Cardiac fibroblast (primary cell): ENCODE data around the gene CACHD1.

Experiments used
- DNase-seq, 2 donors: peaks; one replicate each; pipeline versions ENCODE4 v3.0.0 to v3.0.0-alpha.2; 2010; ENCODE audit warnings: low read depth in 2 of 2
- H3K4me3 ChIP-seq, 2 donors: replicated peaks in 1 of 2; 1 replicate in 1 of 2; 2 replicates in 1 of 2; pipeline ENCODE4 v1.5.1; 2011; ENCODE audit warnings: low read depth in 2 of 2, low read length in 2 of 2, mild to moderate bottlenecking in 2 of 2, moderate library complexity in 1 of 2
- CTCF ChIP-seq: IDR thresholded peaks from one replicate; pipeline ENCODE4 v1.5.1; 2011; ENCODE audit warnings: low read depth, mild to moderate bottlenecking, low read length, inconsistent platforms

Gene CACHD1

GRCh38 chr1:64540265-64540791 is 70.4 kb downstream of the CACHD1 start:
- peak; percentile 67 to 70 for DNase-seq
- no peak for TF ChIP-seq CTCF
- peak overlapping the region in 1 of 2 donors; percentile 15 for H3K4me3 ChIP-seq

- TF ChIP-seq CTCF: no peak
- no peak for DNase-seq
- no peak overlapping the region for H3K4me3 ChIP-seq
These were observed 72.2 kb downstream of the CACHD1 start for GRCh38 chr1:64542118-64542517.

- no peak for TF ChIP-seq CTCF
- H3K4me3 ChIP-seq: no peak overlapping the region
- DNase-seq: peak in 1 of 2 donors; percentile 28
These were observed 73.9 kb downstream of the CACHD1 start for GRCh38 chr1:64543831-64544230.

GRCh38 chr1:64545118-64545843 is 75.4 kb downstream of the CACHD1 start:
- TF ChIP-seq CTCF: no peak
- no peak overlapping the region for H3K4me3 ChIP-seq
- no peak for DNase-seq

- H3K4me3 ChIP-seq: no peak overlapping the region
- peak; percentile 12 to 27 for DNase-seq
- TF ChIP-seq CTCF: no peak
These were observed 76.1 kb downstream of the CACHD1 start for GRCh38 chr1:64546013-64546412.

- H3K4me3 ChIP-seq: no peak overlapping the region
- no peak for DNase-seq
- TF ChIP-seq CTCF: no peak
These were observed 79.7 kb downstream of the CACHD1 start for GRCh38 chr1:64549464-64550239.
